C4-2B (cell line): ENCODE data around the gene ANGPTL2.
A peak's percentile ranks its signal among the peaks of the same experiment; 100 is the strongest.

Experiments used
- H3K27ac ChIP-seq: fragments of 450-650 bp; 2 replicates; pipeline ENCODE4 v1.5.1; 2017
- CTCF ChIP-seq: fragments of 450-650 bp; conservative IDR thresholded peaks from 2 replicates; pipeline ENCODE4 v1.5.1; 2017; ENCODE audit warnings: mild to moderate bottlenecking
- ZFX ChIP-seq: fragments of 450-650 bp; IDR thresholded peaks from 2 replicates; pipeline ENCODE4 v1.6.1; 2017

ANGPTL2 gene

GRCh38 chr9:127112735-127113161, 9.7 kb downstream of the ANGPTL2 start:
- TF ChIP-seq ZFX = no peak
- no peak for TF ChIP-seq CTCF

GRCh38 chr9:127112056-127112455, 10.4 kb downstream of the ANGPTL2 start:
- no peak overlapping the region for H3K27ac ChIP-seq
- TF ChIP-seq ZFX (no peak), CTCF (no peak)

More at GRCh38 chr9:127112735-127113161, 9.7 kb downstream of the ANGPTL2 start:
- H3K27ac ChIP-seq = peak overlapping the region; percentile 28; the same call in 1 of the 2 replicates

- TF ChIP-seq CTCF = no peak
- TF ChIP-seq ZFX = no peak
- no peak overlapping the region for H3K27ac ChIP-seq
These were observed 13.2 kb downstream of the ANGPTL2 start for GRCh38 chr9:127109212-127109711.

GRCh38 chr9:127107929-127108876, 14.2 kb downstream of the ANGPTL2 start:
- TF ChIP-seq CTCF = no peak
- no peak for TF ChIP-seq ZFX
- H3K27ac ChIP-seq = no peak overlapping the region

GRCh38 chr9:127107171-127107928, 15.1 kb downstream of the ANGPTL2 start:
- no peak overlapping the region for H3K27ac ChIP-seq
- TF ChIP-seq CTCF (no peak), ZFX (no peak)

GRCh38 chr9:127106466-127106855, 16.0 kb downstream of the ANGPTL2 start:
- no peak for TF ChIP-seq ZFX
- no peak for TF ChIP-seq CTCF
- no peak overlapping the region for H3K27ac ChIP-seq
